ENCODE results near the gene UBE2J2.

The UBE2J2 gene

GRCh38 chr1:1281533-1282321 lies 8.1 kb upstream of the UBE2J2 start:
- DNase-seq (ENCODE audit: low read depth in 3 of 3, low spot score in 1 of 3): no peak

DNA sequence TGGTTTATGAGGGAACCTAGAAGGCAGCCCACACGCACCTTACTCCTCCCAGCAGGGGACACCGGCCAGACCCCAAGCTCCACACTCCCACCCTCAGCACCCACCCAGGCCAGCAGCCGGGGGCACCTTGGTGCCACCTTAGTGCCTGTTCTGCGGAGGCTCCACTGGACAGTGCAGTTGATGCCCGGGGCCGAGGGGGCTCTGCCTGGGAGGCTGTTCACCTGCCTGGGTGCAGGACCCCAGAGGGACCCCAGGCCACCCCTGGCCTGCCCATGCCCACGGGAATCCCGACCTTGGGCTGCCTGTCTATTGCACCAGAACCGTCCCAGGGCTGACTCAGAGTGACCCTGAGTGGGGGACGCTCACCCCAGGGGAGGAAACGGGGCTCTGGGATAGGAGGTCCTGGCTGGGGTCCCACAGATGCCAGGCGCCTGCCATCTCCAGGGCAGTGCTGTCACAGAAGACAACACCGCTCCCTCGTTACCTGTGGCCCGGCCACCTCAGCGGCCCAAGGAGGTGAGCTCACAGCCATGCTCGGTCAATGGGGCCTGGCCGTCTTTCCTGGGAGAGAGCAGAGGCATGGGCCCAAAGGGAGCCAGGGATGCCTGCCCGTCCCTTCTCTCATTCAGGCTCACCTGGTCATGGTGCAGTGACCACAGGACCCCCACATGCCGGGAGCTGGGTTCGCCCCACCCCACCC lies 7.3 kb upstream of the UBE2J2 start:
- DNase-seq (ENCODE audit: low read depth in 3 of 3, low spot score in 1 of 3): no peak

DNA sequence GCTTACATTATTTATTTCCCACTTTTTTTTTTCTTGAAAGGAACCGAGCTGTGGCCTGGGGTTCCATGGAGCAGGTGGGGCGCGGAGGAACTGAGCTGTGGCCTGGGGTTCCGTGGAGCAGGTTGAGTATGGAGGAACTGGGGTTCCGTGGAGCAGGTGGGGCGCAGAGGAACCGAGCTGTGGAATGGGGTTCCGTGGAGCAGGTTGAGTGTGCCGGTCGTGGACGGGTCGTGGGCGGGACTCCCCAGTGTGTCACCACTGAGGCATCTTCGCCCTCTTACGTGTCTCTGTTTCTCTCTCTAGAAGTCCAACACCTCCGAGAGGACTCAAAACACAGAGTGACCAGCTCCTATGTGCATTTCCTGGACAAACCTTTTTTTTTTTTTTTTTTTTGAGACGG lies 5.4 kb upstream of the UBE2J2 start:
- DNase-seq (ENCODE audit: low read depth in 3 of 3, low spot score in 1 of 3): no peak

DNA sequence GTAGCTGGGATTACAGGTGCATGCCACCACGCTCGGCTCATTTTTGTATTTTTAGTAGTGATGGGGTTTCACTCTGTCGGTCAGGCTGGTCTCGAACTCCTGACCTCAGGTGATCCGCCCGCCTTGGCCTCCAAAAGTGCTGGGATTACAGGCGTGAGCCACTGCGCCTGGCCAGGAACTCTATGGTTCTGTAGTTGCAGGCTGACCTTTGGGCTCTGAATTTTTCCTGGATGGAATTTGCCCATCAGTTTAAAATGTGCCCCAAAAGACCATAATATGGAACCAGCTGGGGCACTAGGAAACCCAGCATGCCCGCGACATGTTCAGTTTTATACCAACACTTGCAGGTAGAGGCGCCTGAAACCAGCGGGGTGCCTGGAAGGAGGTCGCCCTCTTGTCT lies 5.0 kb upstream of the UBE2J2 start:
- DNase-seq (ENCODE audit: low read depth in 3 of 3, low spot score in 1 of 3): no peak

- no peak for DNase-seq (ENCODE audit: low read depth in 3 of 3, low spot score in 1 of 3)
These were observed 2.2 kb upstream of the UBE2J2 start for GRCh38 chr1:1275836-1276235.

DNA sequence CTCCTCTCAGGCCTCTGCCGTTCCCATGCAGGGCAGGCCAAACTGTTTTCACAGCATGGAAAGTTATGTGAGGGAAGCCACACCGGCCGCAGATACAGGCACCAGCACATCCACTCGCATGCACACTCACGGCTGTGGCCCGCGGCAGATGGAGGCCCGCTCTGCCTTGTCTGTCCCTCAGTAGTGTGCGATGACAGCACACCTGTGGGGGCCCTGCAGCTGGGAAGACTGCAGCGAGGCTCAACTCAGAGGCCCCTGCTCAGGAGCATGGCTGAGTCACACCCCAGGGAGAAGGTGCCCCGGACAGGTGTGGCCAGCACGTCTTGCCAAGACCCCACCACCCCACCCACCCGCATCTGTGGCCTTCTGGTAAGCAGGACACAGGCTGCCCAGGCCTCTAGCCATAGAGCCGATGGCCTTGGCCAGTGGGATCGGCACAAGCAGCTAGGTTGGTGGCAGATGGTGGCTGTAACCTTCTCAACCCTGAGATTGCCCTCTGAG lies 1.3 kb upstream of the UBE2J2 start:
- DNase-seq (ENCODE audit: low read depth in 3 of 3, low spot score in 1 of 3): no peak

GRCh38 chr1:1274299-1274930 lies 761 bp upstream of the UBE2J2 start:
- DNase-seq (ENCODE audit: low read depth in 3 of 3, low spot score in 1 of 3): no peak

GRCh38 chr1:1273209-1273511 lies 494 bp downstream of the UBE2J2 start:
- no peak for DNase-seq (ENCODE audit: low read depth in 3 of 3, low spot score in 1 of 3)

DNA sequence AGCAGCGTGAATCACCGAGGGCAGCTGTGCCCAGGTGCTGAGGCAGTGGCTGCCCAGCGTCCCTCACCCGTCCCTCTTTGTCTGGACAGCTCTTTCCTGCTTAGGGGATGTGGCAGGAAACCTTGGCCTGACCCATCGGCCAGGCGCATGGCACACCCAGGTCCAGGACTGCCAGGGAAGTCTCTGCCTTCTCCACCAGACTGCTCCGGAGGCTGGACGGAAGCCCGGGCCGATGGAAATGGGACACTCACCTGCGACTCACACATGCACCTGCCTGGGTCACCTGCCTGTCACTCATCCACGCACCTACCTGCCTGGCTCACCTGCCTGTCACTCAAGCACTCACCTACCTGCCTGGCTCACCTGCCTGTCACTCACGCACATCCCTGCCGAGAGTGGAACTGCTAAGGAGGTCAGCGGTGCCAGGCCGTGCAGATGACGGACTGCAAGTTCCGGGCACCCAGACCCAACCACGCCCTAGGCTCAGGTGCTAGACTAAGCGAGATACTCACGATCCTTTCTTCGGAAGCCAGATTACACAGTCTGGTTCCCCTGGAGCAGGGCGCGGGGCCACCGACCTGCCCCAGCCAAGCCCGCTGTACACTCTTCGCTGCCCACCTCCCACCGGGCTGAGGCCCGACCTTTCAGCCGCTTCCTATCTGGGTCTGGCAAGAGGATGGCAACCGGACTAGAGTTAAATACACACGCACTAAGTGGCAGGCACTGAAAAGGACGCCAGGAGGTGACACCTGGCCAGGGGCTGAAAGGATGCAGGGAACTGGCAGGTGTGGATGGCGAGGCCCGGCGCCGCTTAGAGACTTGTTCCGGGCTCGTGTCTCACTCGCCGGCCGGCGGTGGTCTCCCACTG lies 1.1 kb downstream of the UBE2J2 start:
- no peak for DNase-seq (ENCODE audit: low read depth in 3 of 3, low spot score in 1 of 3)

DNA sequence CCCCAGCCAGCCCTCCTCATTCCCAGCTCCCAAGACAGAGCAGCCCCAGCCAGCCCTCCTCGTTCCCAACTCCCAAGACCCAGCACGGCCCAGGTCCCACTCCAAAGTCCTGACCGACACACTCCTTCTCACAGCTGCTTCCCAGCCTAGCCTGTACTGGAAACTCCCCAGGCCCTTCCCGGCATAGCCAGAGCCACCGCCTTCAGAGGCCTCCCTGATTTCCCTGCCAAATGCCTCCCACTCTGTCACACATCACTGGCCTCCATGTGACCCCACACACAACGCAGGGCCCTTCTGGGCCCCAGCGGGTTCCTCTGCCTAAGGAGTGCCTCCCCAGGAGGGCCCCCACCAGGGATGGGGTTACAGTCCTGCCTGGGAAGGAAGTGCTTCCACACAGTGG lies 2.8 kb downstream of the UBE2J2 start:
- DNase-seq (ENCODE audit: low read depth in 3 of 3, low spot score in 1 of 3): no peak

GRCh38 chr1:1268284-1268682 lies 5.4 kb downstream of the UBE2J2 start:
- DNase-seq (ENCODE audit: low read depth in 3 of 3, low spot score in 1 of 3): no peak

- no peak for DNase-seq (ENCODE audit: low read depth in 3 of 3, low spot score in 1 of 3)
These were observed 6.0 kb downstream of the UBE2J2 start for GRCh38 chr1:1267488-1268283.

- no peak for DNase-seq (ENCODE audit: low read depth in 3 of 3, low spot score in 1 of 3)
These were observed 8.8 kb downstream of the UBE2J2 start for GRCh38 chr1:1264868-1265272.

DNA sequence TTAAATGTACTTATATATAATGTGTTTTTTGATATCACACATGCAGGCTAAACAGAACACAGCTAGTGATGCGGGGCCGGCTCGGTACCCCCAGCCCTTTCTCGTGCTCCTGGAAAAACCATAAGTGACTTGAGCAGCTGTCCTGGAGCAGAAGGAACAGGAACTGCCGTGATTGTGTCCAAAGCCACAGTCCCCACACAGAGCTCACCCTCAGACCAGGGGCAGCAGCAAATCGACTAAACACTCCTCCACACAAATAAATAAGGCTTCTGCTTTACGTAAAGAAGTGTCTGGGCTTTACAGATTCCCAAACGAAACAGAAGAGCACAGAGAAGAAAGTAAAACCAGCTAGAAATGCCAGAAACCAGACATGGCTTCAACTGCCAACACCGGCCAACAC lies 9.6 kb downstream of the UBE2J2 start:
- DNase-seq (ENCODE audit: low read depth in 3 of 3, low spot score in 1 of 3): no peak

- DNase-seq (ENCODE audit: low read depth in 3 of 3, low spot score in 1 of 3): no peak
These were observed 10.9 kb downstream of the UBE2J2 start for GRCh38 chr1:1262758-1263157.

- DNase-seq (ENCODE audit: low read depth in 3 of 3, low spot score in 1 of 3): no peak
These were observed 11.6 kb downstream of the UBE2J2 start for GRCh38 chr1:1262071-1262470.

GRCh38 chr1:1260843-1261560 lies 12.7 kb downstream of the UBE2J2 start:
- no peak for DNase-seq (ENCODE audit: low read depth in 3 of 3, low spot score in 1 of 3)

GRCh38 chr1:1259951-1260600 lies 13.6 kb downstream of the UBE2J2 start:
- no peak for DNase-seq (ENCODE audit: low read depth in 3 of 3, low spot score in 1 of 3)

GRCh38 chr1:1259540-1259939 lies 14.1 kb downstream of the UBE2J2 start:
- DNase-seq (ENCODE audit: low read depth in 3 of 3, low spot score in 1 of 3): no peak

Data from stimulated activated CD4-positive, alpha-beta T cell treated with anti-CD3 and anti-CD28 coated beads, TNF-alpha, amount 100 ng/mL, for 1 hour (primary cell).